ENCODE data around the gene CACNA2D1. TPM values are rescaled to one million over a fixed set of nuclear protein-coding genes. Genes with fewer than 3 reads are reported as not detected.

Gene CACNA2D1
- total RNA-seq, 1 experiment from 2014 or later, result 8.3 TPM

GRCh38 chr7:82286096-82286797 lies 157.3 kb downstream of the CACNA2D1 start:
- DNase-seq (ENCODE audit: low read depth), result no peak

- DNase-seq (ENCODE audit: low read depth), result no peak
Observed at GRCh38 chr7:82284936-82285519, 158.5 kb downstream of the CACNA2D1 start.

- no peak for DNase-seq (ENCODE audit: low read depth)
Observed at GRCh38 chr7:82275342-82275741, 168.2 kb downstream of the CACNA2D1 start.

GRCh38 chr7:82274681-82275080 lies 168.9 kb downstream of the CACNA2D1 start:
- DNase-seq (ENCODE audit: low read depth), result no peak

GRCh38 chr7:82273886-82274285 lies 169.7 kb downstream of the CACNA2D1 start:
- DNase-seq (ENCODE audit: low read depth), result no peak

- DNase-seq (ENCODE audit: low read depth), result no peak
Observed at GRCh38 chr7:82270870-82271269, 172.7 kb downstream of the CACNA2D1 start.

GRCh38 chr7:82268632-82269031 lies 174.9 kb downstream of the CACNA2D1 start:
- DNase-seq (ENCODE audit: low read depth), result no peak

GRCh38 chr7:82266081-82266480 lies 177.5 kb downstream of the CACNA2D1 start:
- no peak for DNase-seq (ENCODE audit: low read depth)

- no peak for DNase-seq (ENCODE audit: low read depth)
Observed at GRCh38 chr7:82264783-82265305, 178.7 kb downstream of the CACNA2D1 start.

- no peak for DNase-seq (ENCODE audit: low read depth)
Observed at GRCh38 chr7:82263920-82264782, 179.4 kb downstream of the CACNA2D1 start.

GRCh38 chr7:82258181-82258580 lies 185.4 kb downstream of the CACNA2D1 start:
- no peak for DNase-seq (ENCODE audit: low read depth)

- no peak for DNase-seq (ENCODE audit: low read depth)
Observed at GRCh38 chr7:82257118-82257695, 186.4 kb downstream of the CACNA2D1 start.

- no peak for DNase-seq (ENCODE audit: low read depth)
Observed at GRCh38 chr7:82255706-82256105, 187.9 kb downstream of the CACNA2D1 start.

- DNase-seq (ENCODE audit: low read depth), result no peak
Observed at GRCh38 chr7:82250598-82250997, 193.0 kb downstream of the CACNA2D1 start.

- no peak for DNase-seq (ENCODE audit: low read depth)
Observed at GRCh38 chr7:82249979-82250378, 193.6 kb downstream of the CACNA2D1 start.

GRCh38 chr7:82247814-82248433 lies 195.7 kb downstream of the CACNA2D1 start:
- DNase-seq (ENCODE audit: low read depth), result peak; percentile 4

GRCh38 chr7:82244947-82245517 lies 198.5 kb downstream of the CACNA2D1 start:
- no peak for DNase-seq (ENCODE audit: low read depth)

GRCh38 chr7:82241356-82241755 lies 202.2 kb downstream of the CACNA2D1 start:
- DNase-seq (ENCODE audit: low read depth), result no peak

- DNase-seq (ENCODE audit: low read depth), result peak; percentile 29
Observed at GRCh38 chr7:82235713-82236112, 207.9 kb downstream of the CACNA2D1 start.

- DNase-seq (ENCODE audit: low read depth), result peak; percentile 50
Observed at GRCh38 chr7:82234457-82235049, 209.0 kb downstream of the CACNA2D1 start.

All from M059J (cell line).